IPS DF 19.7 (cell line): ENCODE results near the gene NPAS1.
"Not testable (repeated sequence)": the region's sequence is repeated elsewhere in the genome, so short reads cannot be mapped to it uniquely, and the experiment has no call there.

Experiments
- DNase-seq: peaks from one replicate; pipeline ENCODE4 v3.0.0-alpha.2; 2013; ENCODE audit warnings: low read depth, low spot score

The NPAS1 gene

DNA sequence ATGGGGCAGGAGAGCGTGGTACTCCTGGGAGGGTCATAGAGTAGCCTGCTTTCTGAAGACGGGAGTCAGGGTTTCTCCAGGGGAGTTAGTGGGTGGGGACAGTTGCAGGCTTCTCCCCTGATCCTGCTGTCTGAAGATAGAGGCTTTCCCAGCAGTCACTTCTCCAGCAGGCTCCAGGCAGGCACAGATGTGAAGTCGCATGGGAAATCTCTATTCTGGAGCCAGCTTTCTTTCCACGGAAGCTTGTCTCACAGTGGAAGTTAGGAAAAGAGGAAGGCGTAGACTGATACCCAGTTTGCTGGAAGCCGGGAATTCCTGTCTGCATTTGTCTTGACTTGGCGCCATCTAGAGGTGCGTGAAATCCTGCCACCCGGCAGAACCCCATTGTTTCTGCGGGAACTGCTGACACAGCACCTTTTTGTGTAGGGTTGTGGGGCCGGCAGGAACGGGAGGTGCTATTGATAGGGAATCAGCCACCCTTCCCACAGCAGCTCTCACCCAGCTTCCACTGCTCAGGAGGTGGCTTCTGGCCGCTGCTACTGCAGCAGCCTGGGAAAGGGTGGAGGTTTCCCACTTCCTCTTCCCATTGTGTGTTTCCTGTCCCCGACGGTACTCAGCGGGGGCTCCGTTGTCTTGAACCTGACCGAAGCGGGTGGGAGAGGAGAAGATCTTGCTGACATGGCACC, 28.5 kb upstream of the NPAS1 start:
- DNase-seq, result no peak

DNA sequence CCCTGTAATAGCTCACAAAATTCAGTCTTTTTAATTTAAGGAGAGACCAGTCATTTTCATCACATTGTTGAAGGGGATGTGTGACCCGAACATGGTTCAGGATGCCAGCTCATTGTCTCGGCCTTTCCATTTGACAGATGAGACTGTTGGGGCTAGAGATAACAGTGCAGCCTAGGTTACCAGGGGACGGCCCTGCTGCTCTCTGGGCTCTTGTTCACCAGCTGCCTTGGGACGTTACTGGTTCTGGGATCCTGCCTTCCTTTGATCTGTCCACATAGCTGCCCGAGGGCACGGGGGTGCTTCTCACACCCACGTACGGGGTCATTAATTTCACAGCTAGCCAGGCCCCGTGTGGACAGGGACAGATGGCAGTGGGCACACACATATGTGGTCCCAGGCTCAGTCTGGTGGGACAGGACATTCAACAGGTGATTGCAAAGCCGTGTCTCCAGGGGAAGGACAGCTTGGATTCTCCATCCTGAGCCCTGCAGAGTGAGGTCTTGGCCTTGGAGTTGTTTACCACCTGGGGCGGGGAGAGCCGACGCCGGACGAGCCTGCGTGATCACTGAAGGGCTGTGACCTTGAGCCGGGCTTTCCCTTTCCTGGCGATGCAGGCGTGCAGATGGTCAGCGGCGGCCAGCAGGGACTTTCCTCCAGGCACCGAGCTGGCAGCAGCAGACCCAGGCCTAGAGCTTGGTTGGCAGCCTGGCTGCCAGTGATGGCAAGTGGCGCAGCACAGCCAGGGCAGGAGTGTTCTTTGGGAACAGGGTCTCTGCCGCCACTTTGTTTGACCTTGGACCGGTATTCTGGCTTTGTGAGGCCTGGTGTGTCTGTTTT, 26.7 kb upstream of the NPAS1 start:
- DNase-seq, result no peak

DNA sequence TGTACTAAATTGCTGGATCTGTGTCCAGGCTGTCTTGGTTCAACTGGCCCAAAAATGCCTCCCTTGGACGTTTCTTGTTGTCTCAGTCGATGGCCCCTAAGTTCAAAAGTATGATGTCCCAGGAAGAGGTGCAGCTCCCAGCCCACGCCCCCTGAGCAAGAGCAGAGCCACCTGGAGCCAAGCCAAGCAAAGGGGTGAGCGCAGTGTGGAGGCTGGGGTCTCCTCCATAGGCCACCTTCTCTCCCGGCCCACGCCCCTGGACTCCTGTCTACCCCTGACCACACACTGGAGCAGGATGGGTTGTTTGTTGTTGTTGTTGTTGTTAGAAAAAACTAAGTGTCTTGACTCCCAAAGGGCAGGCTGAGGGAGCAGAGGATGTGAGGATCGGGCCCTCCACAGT, 26.0 kb upstream of the NPAS1 start:
- DNase-seq, result no peak

DNA sequence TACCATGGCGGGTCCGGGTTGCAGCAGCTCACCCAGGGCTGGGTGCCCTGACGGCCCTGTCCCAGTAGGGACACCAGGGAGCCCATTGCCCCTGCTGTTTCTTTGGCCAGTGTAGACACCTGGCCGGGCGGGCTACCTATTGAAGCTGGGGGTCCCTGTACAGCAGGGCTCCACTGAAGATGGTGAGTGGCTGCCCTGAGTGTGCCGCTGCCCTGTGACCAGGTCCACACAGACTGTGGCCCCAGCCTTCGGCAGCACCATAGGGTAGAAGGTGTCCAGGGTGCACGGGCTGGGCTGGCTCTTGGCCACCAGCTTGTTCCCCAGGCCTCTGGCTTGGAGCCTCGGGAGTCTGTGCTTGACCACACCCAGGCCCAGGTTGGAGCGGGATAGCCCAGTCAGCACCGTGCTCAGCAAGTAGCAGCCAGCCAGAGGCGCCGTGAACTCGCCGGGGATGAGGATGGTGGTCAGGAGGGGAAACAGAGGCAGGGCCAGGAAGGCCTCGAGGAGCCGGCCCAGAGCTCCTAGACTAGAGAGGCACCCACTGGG, 25.4 kb upstream of the NPAS1 start:
- DNase-seq, result no peak

DNA sequence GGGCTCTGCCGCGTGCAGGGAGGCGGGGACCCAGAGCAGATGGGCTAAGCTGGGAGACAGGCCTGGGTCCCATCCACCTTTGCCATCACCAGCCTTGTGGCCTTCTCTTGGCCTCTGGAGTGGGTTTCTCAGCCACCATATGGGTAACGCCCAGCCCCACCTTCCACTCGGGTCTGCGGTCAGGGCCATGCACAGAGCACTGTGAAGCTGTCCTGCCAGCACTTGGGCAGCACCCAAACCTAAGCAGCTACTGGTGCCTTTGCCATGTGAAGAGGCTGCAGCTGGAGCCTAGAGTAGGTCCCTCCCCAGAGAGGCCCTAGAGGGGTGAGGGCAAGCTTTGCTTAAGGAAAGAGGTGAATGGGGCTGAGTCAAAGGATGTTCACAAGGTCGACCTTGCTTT, 24.1 kb upstream of the NPAS1 start:
- DNase-seq, result no peak

DNA sequence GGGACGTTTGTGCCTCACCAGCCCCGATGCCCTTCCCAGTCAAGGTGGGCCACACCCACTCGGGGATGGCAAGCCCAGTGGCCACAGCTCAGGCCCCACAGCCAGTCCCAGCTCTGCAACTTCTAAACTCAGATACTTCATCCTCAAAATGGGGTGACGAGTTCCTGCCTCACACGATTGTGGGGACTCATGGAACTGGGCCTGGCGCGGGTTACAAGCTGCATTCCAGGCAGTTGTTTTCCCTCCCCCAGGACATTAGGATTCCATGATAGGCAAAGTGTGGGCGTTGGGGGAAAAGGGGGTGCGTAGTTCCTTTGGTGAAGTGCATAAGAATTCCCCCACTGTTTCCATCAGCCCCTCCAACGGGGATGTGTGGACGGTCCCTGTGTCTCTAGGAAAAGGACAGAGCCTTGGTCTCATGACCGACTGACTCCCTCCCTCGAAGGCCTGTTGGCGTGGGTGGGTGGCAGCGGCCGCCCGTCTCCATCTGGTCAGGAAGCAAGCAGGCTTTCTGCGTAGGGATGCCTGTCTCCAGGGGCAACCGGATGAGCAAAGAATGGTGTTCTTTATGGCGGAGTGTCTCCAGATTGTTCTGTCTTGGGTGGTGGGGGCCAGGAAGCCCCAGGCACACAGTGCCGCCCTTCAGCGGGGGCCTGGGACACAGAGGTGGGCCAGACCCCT, 21.1 kb upstream of the NPAS1 start:
- DNase-seq, result no peak

DNA sequence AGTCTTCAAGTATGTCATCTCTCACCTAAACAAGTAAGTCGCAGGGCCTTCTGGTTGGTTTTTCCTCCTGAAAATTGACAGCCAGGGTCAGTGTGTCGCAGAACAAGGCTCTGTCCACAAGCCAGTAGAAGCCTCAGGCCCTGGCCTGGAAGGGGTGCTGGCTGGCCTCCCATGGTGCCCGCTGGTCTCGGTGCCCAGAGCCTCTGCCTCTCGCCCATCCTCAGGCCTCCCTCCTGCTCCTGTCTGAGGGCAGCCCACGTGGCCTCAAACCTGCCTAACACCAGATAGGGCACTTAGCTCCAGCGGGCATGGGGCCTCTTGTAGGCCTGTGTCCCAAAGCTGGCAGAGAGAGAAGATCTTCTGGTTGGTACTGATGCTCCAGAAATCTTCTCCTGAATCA, 20.3 kb upstream of the NPAS1 start:
- DNase-seq, result no peak

DNA sequence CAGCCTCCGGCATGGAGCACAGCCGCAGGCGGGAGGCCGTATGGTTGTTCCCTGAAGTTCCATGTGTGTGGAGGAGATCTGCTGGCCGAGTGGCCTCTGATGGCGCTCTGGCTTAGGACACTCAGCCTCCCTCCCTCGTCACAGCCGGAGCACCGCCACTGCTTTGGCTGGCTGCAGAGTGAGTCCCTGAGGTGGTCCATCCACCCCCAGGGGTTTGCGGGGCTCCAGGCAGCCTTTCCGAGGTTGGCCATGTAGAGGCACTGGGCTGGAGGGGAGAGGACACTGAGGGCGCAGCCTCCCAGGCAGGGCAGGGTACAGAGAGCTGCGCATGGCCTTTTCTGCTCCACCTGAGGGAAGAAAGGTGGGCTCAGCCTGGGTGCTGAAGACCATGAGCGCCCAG, 19.8 kb upstream of the NPAS1 start:
- DNase-seq, result no peak

DNA sequence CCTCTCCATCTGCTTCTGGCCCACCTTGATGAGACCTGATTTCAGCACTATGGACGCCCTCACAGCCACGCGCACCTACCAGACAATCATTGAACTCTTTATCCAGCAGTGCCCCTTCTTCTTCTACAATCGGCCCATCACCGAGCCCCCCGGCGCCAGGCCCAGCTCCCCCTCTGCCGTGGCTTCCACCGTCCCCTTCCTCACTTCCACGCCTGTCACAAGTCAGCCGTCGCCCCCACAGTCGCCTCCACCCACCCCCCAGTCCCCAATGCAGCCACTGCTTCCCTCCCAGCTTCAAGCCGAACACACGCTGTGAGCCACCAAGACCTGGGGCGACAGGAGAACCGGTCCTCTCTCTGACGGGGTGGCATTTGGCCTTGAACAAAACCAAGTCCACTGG, 19.3 kb upstream of the NPAS1 start:
- no peak for DNase-seq

DNA sequence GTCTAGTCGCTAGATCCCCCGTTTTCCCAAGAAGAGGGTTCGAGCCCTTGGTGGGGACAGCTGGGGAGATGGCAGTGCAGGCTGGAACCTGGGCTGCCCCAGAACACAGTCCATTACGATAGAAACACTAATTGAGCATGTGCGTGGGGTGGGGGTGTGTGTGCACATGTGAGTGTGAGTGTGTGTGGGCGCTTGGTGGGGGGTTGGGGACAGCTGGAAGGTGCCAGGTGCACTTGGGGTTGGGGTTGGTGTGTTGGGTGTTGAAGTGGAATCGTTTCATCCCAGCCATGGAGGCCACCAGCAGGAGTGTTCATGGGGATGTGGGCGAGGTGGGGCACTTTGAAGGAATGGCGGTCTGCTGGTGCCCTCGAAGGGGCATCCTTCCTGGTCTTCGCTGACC, 18.1 kb upstream of the NPAS1 start:
- no peak for DNase-seq

DNA sequence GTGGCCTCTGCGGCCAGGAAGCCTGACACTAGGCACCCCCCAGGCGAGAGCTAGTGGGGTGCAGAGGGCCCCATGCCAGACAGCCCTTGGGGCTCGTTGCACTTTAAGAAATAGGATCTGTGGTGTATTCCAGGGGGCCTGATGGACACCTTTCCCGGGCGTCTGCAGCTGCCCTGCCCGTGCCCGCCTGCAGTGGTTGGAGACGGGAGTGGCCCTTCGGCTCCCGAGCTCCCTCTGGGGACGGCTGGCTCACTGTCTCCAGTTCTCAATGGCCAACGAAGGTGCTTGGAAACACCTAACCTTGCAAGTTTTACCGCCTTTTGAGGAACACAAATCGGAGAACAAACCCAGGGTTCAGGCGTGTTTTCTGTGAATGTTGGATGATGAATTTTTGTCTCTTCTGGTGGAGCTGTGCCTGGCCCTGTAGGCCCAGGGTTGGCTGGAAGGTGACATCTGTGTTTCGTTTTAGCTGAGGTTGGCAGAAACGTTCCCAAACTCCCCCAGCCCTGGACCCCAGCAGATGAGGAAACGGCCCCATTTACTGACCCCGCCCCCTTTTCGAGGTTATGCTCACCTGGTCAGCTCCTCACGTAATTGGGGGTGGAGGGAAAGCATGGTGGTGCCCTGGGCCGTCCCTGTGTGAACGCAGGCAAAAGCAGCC, 17.4 kb upstream of the NPAS1 start:
- DNase-seq, result no peak

DNA sequence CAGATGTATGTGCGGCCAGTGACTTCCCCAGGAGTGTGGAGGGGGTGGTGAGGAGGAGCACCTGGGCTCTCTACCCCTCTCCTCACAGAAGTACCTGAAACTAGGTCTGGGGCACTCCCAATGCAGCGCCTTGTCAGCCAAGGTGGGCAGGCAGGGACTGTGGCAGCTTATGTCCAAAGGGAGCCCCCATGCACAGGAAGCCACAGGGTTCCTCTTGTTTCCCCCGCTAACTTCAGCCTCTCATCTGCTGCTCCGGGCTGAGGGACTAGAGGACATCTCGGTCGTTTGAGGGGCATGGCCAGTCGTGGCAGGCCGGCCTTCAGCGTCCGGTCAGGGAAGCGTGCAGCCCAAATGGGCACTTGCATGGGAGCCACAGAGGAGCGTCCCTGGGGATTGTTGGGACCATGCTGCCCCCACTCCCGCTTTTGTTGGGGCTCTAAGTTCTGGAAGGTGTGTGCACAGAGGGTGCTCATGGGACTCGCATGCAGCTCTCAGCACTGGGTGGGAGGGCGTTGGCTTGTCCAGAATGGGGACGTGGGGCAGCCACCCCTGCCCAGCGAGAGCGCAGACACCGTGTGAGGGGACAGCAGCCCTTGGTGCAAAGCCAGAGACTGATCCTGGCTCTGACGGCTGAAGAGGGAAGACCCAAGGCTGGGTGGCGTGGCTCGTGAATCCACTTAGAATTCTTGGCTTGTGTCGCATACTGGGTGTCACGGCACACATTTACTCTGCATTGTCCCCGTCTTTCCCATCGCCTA, 16.6 kb upstream of the NPAS1 start:
- DNase-seq, result no peak

DNA sequence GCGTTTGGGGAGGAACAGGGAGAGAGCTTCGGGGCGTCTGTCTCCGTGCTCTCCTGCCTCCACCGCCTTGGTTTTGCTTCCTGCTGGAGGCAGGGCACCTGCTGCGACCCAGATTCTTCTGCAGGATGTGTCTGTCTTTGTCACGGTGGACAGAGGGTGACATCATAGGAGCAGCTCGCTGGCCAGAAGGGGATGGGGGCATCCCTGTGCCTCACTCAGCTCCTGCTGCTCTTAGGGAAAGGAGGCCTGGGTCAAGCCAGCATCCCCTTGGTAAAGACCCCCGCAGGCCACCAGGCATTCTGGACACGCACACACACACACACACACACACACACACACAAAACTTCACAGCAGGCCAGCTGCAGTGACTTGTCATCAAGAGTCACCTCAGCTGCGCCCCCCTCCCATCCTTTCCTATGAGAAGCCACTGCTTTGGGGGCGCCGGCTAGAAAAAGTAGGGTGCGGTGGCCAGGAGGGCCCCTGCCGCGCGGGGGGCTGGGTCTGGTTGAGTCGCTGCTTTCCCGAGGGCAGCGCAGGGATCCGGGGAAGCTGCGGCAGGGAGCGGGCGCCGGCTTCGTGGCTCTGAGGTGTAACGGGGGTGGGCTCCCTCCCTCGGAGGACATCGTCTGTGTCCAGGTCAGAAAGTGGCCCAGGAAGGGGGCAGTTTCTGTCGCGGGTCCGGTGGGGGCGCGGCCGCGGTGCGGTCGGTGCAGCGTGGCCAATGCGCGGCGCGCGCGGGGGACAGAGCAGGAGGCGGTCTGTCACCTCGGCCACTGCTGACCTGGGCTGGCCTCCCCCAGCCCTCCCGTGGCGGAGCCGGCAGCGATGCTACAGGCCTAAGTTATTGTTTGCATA, 15.8 kb upstream of the NPAS1 start:
- DNase-seq, result no peak

DNA sequence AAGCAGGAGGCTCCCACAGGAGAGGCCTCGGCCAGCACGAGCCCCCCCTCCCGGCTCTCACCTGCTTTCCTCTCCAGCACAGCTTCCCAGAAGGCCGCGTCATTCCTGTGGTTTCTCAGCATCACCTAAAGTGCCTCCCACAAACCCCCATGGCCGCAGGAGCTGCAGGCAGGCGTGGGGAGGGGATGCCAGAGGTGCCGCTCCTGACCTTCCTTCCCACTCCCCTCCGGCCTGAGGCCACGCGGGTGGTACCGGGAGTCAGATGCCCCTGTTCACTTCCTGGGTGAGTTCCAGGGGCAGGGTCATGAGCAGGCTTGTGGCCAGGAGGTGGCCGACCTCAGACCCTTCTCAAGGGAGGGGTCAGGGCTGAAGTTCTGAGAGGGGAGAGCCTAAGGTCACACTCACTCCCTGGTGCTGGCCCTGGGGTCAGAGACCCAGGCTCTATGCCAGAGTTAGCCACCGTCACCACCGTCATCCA, 14.4 kb upstream of the NPAS1 start:
- DNase-seq, result no peak

DNA sequence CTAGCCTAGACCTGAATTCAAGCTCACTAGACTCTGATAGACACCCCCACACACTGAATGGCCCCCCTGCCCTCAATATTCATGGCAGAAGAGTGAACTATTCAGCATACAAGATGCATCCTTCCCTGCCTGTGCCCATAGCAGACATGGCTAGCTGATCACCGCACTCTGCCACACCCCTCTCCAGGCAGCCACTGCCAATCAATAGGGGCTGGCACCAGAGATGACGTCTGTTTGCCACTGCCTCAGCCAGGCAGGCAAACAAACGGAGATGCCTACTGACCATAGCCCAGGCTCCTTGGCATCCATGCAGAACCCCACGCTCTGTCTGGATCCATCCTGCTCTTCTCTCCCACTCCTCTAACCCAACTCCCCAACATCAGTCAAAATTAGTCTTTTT, 13.8 kb upstream of the NPAS1 start:
- DNase-seq, result no peak

DNA sequence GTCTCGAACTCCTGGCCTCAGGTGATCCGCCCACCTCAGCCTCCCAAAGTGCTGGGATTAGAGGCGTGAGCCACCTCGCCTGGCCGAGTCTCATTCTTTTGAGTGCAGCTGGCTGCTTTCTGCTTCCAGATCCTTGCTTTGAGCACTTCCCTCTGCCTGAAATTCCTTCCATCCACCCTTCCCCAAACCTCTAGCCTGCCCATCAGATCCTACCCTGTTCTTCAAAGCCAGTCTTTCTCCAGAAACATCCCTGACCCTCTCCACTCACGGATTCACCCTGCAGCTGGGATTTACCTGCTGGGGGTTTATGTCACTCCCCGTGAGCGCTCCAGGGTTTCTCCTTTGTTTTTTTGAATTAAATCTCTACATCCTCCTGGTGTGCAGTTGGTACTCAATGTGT, 13.1 kb upstream of the NPAS1 start:
- no peak for DNase-seq

DNA sequence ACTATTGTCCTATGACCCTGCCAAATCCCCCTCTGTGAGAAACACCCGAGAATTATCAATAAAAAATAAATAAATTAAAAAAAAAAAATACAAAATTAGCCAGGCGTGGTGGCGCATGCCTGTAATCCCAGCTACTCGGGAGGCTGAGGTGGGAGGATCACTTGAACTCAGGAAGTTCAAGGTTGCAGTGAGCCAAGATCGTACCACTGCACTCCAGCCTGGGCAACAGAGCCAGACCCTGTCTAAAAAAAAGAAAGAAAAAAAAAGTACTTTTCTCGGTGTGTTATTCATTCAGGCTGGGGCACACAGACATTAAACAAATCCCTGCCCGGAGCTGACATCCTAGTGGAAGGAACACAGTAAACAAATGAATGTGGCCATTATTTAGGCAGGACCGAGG, 9.1 kb upstream of the NPAS1 start:
- DNase-seq, result not testable (repeated sequence)

DNA sequence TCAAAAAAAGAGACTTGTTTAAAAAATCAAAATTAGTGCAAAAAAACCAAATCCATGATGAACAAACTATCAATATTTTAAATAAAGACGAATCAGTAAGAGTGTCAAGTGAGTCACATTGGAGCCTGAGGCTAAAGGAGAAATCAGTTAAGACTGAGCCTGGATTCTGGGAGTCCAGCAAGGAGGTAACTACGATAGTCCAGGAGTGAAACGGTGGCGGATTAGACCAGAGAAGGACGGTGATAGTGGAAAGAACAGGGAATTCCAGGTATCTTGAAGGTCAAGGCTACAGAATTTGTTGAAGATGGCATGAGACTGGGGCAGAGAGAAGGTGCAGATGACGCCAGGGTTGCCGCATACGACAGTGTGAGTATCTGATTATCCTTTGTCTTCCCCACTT, 7.0 kb upstream of the NPAS1 start:
- DNase-seq, result no peak

DNA sequence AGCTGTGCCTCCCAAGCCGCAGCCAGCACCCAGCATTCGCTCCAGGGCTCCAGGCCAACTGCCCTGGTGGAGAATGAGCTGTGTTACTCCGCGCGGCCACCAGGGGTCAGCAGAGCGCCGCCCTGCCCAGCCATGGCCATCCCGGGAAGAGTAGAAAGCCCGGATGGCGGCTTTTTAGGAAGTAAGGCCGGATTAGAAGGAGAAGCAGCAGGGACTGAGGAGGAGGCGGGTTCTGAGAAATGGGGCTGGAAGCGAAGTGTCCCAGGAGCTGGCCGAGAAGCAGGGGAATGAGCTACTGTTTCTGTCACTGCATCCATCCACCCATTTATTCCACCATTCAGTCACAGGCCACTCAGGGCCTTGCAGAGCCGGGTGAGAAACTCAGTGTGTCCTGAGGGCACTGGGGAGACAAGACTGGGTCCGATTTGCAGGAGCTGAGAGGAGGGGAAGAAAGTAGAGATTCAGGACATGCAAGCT, 6.6 kb upstream of the NPAS1 start:
- DNase-seq, result no peak

DNA sequence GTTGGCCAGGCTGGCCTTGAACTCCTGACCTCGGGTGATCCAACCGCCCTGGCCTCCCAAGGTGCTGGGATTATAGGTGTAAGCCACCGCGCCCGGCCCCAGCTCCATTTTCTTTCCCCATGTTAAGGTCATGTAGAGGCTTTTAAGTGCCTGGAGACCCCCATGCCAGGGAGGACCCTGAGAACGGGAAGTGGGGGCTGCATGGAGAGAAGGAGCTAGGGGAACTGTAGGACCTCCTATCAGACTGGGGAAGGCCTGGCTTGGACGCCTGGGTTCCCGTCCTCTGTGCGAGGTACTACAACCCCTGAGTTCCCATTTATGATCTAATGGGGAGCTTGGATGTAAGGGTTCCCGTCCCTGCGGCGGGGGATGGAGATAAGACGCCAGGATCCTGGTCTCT, 714 bp upstream of the NPAS1 start:
- no peak for DNase-seq
